Upper lobe of right lung (tissue), 1 donor: ENCODE data around the gene DZIP1. TPM values are rescaled to one million over a fixed set of nuclear protein-coding genes. Genes with fewer than 3 reads are reported as not detected.

ENCODE experiments used
- ATAC-seq: fragments of 200-7000 bp; cut with Tn5 transposase; one replicate; pipeline ENCODE4 v1.9.1; 2020; ENCODE audit warnings: mild to moderate bottlenecking, moderate library complexity
- DNase-seq: peaks from one replicate; pipeline ENCODE4 v3.0.0-alpha.2; 2020
- H3K27ac ChIP-seq: fragments of 200-600 bp; one replicate; pipeline ENCODE4 v1.8.0; 2022
- H3K27me3 ChIP-seq: fragments of 200-600 bp; one replicate; pipeline ENCODE4 v1.8.0; 2022; ENCODE audit warnings: mild to moderate bottlenecking
- H3K36me3 ChIP-seq: fragments of 200-600 bp; one replicate; pipeline ENCODE4 v1.8.0; 2022
- H3K4me1 ChIP-seq: fragments of 200-600 bp; one replicate; pipeline ENCODE4 v1.8.0; 2022
- H3K4me3 ChIP-seq: fragments of 200-600 bp; one replicate; pipeline ENCODE4 v1.8.0; 2022; ENCODE audit warnings: mild to moderate bottlenecking
- H3K9me3 ChIP-seq: fragments of 200-600 bp; one replicate; pipeline ENCODE4 v1.8.0; 2022
- CTCF ChIP-seq: fragments of 200-600 bp; IDR thresholded peaks from one replicate; pipeline ENCODE4 v1.8.0; 2022; ENCODE audit warnings: antibody characterized with exemption
- intact Hi-C: fragments of 100-400 bp; cut with DNase I; formaldehyde crosslinking; loops from one replicate; pipeline ENCODE4 v1.11.0; 2022
- total RNA-seq: library from RNA; stranded (reverse); fragmentation: NEBNext Ultra II Directional; extraction: Animal tissue kit (Norgen Biotek cat#: 25700); gene quantifications from one replicate; pipeline ENCODE4 v1.2.1, GENCODE V29; 2021
- donor health status: DM: no; HTN: yes; CAD: no; lungs with severe emphysema.

DZIP1 gene
- total RNA-seq, 1 donor from 2014 or later, result 7.1 TPM

GRCh38 chr13:95552539-95553441, 91.7 kb downstream of the DZIP1 start, which contains the start of gene CLDN10:
CLDN10 (plus strand) TSS chr13:95552720; CDS start chr13:95552754, 34 bp downstream.
- H3K4me1 ChIP-seq, result peaks cover 5% of the 10 kb centered on the region
- ATAC-seq, result peak; percentile 53
- intact Hi-C loops, result no loop called here
- no peak for TF ChIP-seq CTCF
- no peak for DNase-seq
- H3K9me3 ChIP-seq, result no peaks in the 10 kb centered on the region
- peaks cover 51% of the 10 kb centered on the region for H3K27me3 ChIP-seq
- H3K27ac ChIP-seq, result no peak within 1 kb of the TSS
- peak within 1 kb of the TSS; percentile 17 for H3K4me3 ChIP-seq
- H3K36me3 ChIP-seq, result no peaks in the 10 kb centered on the region

GRCh38 chr13:95552208-95552538, 92.3 kb downstream of the DZIP1 start:
- peaks cover 5% of the 10 kb centered on the region for H3K4me1 ChIP-seq
- TF ChIP-seq CTCF, result no peak
- no peak overlapping the region for H3K4me3 ChIP-seq
- no peak overlapping the region for H3K27ac ChIP-seq
- DNase-seq, result no peak
- H3K27me3 ChIP-seq, result peaks cover 51% of the 10 kb centered on the region
- H3K36me3 ChIP-seq, result no peaks in the 10 kb centered on the region
- no peak for ATAC-seq
- intact Hi-C loops, result no loop called here
- no peaks in the 10 kb centered on the region for H3K9me3 ChIP-seq

GRCh38 chr13:95547531-95548167, 96.9 kb downstream of the DZIP1 start:
- no peak overlapping the region for H3K27ac ChIP-seq
- intact Hi-C loops, result no loop called here
- DNase-seq (no peak), ATAC-seq (no peak)
- no peak overlapping the region for H3K4me3 ChIP-seq
- TF ChIP-seq CTCF, result no peak
- H3K9me3 ChIP-seq, result no peaks in the 10 kb centered on the region
- H3K36me3 ChIP-seq, result no peaks in the 10 kb centered on the region
- no peaks in the 10 kb centered on the region for H3K4me1 ChIP-seq
- peaks cover 32% of the 10 kb centered on the region for H3K27me3 ChIP-seq

GRCh38 chr13:95546919-95547318, 97.6 kb downstream of the DZIP1 start:
- no peak for ATAC-seq
- Histone ChIP-seq H3K4me1 (no peaks in the 10 kb centered on the region), H3K36me3 (no peaks in the 10 kb centered on the region), H3K27ac (no peak overlapping the region), H3K9me3 (no peaks in the 10 kb centered on the region), H3K27me3 (peaks cover 24% of the 10 kb centered on the region), H3K4me3 (no peak overlapping the region)
- TF ChIP-seq CTCF, result no peak
- DNase-seq, result no peak
- intact Hi-C loops, result no loop called here

GRCh38 chr13:95544293-95544692, 100.2 kb downstream of the DZIP1 start:
- DNase-seq (no peak), ATAC-seq (no peak)
- no peak overlapping the region for H3K4me3 ChIP-seq
- H3K27me3 ChIP-seq, result no peaks in the 10 kb centered on the region
- H3K36me3 ChIP-seq, result no peaks in the 10 kb centered on the region
- no peak for TF ChIP-seq CTCF
- no peak overlapping the region for H3K27ac ChIP-seq
- H3K9me3 ChIP-seq, result no peaks in the 10 kb centered on the region
- H3K4me1 ChIP-seq, result peaks cover 6% of the 10 kb centered on the region
- intact Hi-C loops, result no loop called here
